ENCODE measurements around the gene RRAGC. TPM values are rescaled to one million over a fixed set of nuclear protein-coding genes. Genes with fewer than 3 reads are reported as not detected.
A peak's percentile ranks its signal among the peaks of the same experiment; 100 is the strongest.

Gene RRAGC
- total and polyA plus RNA-seq, 9 of the 15 experiments (the other 6 are each of a cell fraction or from before 2014, with no cell fraction given) = 3.9 to 16.9 (median 10.9) TPM

DNA sequence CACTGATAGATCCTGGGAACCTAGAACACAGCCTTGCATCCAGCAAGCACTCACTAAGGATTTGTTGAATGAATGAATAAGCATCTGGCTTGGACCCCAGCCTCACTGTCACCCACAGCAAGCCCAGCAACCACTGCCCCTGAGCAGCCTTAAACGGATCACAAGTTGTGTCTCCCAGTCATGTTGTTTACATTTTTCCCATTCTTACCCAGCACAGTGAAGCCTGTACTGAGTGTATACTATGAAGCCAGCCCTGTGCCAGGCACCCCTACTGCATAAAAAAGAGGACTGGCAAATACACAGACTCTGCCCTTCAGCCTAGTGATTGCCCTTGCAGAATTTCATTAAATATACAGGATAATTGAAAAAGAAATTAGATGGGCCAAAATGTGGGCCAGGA, 30.2 kb downstream of the RRAGC start (continued):
- TF ChIP-seq ZFPM2 (CRISPR knock-in tag; IDR thresholded peaks at IDR 0.05) = no peak
- no peak for TF ChIP-seq COPS2 (conservative IDR thresholded peaks at IDR 0.05)

DNA sequence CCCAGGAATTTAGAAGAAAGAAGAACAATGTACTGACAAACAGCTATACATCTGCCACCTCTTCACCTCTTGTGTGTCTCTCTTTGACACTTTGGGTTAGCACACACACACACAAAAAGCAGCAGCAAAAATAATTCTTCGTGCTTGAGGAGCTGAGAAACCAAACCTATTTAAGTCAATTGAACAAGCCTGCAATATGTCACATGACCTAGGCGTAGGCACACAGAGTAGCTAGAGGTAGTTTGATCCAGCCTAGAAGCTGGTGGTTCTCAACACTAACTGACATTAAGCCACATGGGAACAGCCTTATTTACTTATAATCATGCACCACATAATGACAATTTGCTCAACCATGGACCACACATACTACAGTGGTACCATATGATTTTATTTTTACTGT, 32.3 kb downstream of the RRAGC start:
- CTCF ChIA-PET (ENCODE audit: low intra/inter-chr PET ratio) = no interaction called here
- Histone ChIP-seq H3K4me2 (ENCODE audit: insufficient read depth, low read length) (no peak overlapping the region), H2AFZ (ENCODE audit: low read depth, low read length) (no peak overlapping the region), H3K4me3 (no peak overlapping the region), H3K27me3 (ENCODE audit: control insufficient read depth in 2 of 2, insufficient read depth in 2 of 2, low read length in 2 of 2) (peaks cover 8 to 9% of the 10 kb centered on the region in 2 experiments; a peak in 2 of 5 replicates), H3K36me3 (ENCODE audit: control insufficient read depth, insufficient read depth, low read length) (no peaks in the 10 kb centered on the region), H3K9me1 (ENCODE audit: control insufficient read depth, insufficient read depth, low read length) (no peaks in the 10 kb centered on the region), H3K4me1 (replicated peaks in 1 of 2; ENCODE audit: control insufficient read depth in 2 of 2, insufficient read depth in 2 of 2, low read length in 2 of 2) (peaks cover 0 to 6% of the 10 kb centered on the region in 2 experiments; a peak in 2 of 5 replicates), H3K79me2 (ENCODE audit: control insufficient read depth, insufficient read depth, low read length) (no peaks in the 10 kb centered on the region), H3K9me3 (replicated peaks; ENCODE audit: control insufficient read depth, insufficient read depth, low read depth, low read length) (no peaks in the 10 kb centered on the region), H3K27ac (ENCODE audit: extremely low read depth, low read depth, low read length) (no peak overlapping the region), H4K20me1 (replicated peaks; ENCODE audit: control insufficient read depth, insufficient read depth, low read length) (no peaks in the 10 kb centered on the region), H3K9ac (ENCODE audit: insufficient read depth in 1 of 2, low read depth in 2 of 2, low read length in 2 of 2) (no peak overlapping the region)
- BruUV-seq (replicated peaks) = no TSS peak
- ATAC-seq (no peak), DNase-seq (ENCODE audit: extremely low read depth in 1 of 4, low spot score in 3 of 4) (no peak), FAIRE-seq (peak; percentile 23)
- POLR2A ChIA-PET = interaction anchor here (0.7 to 1.2 kb wide), 2 partner anchors 16 to 912 kb away, joined by 3 read pairs; no protein-coding TSS in a partner anchor
- intact Hi-C loops (cut with micrococcal nuclease) (no loop called here), in situ Hi-C loops (cut with MboI) (no loop called here)
- 18% methylated on average over 2 of the region's 2 CpGs for WGBS (ENCODE audit: insufficient coverage, low coverage, missing lambda C conversion rate)
- TF ChIP-seq CXXC5 (CRISPR knock-in tag; IDR thresholded peaks at IDR 0.05) (no peak), ZNF175 (CRISPR knock-in tag; IDR thresholded peaks at IDR 0.05; ENCODE audit: low read depth) (no peak), DIDO1 (tag; IDR thresholded peaks at IDR 0.05; ENCODE audit: low read depth) (no peak), PTTG1 (tag; IDR thresholded peaks at IDR 0.05; ENCODE audit: low read depth) (no peak), RAD51 (IDR thresholded peaks at IDR 0.05; ENCODE audit: borderline replicate concordance, low read depth) (peak; percentile 37; the same call in 1 of the 2 replicates), ZBTB7A (IDR thresholded peaks at IDR 0.05; ENCODE audit: borderline replicate concordance, control insufficient read depth, low read depth, low read length) (no peak), HDAC8 (tag; IDR thresholded peaks at IDR 0.05) (no peak), CHD1 (IDR thresholded peaks at IDR 0.05; ENCODE audit: low read length) (no peak), CREM (IDR thresholded peaks at IDR 0.05; ENCODE audit: low read depth) (no peak), CBFA2T2 (conservative IDR thresholded peaks at IDR 0.05) (0 out of 2 replicates have a peak, but pooled peaks have one; percentile 11), KAT7 (CRISPR knock-in tag; IDR thresholded peaks at IDR 0.05; ENCODE audit: borderline replicate concordance) (no peak), SMC3 (conservative IDR thresholded peaks at IDR 0.05; ENCODE audit: insufficient read depth, low read depth, low read length) (no peak), ARID3B (CRISPR knock-in tag; IDR thresholded peaks at IDR 0.05; ENCODE audit: borderline replicate concordance) (no peak)
- TF ChIP-seq, protein P1, sequence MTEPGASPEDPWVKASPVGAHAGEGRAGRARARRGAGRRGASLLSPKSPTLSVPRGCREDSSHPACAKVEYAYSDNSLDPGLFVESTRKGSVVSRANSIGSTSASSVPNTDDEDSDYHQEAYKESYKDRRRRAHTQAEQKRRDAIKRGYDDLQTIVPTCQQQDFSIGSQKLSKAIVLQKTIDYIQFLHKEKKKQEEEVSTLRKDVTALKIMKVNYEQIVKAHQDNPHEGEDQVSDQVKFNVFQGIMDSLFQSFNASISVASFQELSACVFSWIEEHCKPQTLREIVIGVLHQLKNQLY (CRISPR knock-in tag; conservative IDR thresholded peaks at IDR 0.05) = no peak
- TF ChIP-seq, protein P2, sequence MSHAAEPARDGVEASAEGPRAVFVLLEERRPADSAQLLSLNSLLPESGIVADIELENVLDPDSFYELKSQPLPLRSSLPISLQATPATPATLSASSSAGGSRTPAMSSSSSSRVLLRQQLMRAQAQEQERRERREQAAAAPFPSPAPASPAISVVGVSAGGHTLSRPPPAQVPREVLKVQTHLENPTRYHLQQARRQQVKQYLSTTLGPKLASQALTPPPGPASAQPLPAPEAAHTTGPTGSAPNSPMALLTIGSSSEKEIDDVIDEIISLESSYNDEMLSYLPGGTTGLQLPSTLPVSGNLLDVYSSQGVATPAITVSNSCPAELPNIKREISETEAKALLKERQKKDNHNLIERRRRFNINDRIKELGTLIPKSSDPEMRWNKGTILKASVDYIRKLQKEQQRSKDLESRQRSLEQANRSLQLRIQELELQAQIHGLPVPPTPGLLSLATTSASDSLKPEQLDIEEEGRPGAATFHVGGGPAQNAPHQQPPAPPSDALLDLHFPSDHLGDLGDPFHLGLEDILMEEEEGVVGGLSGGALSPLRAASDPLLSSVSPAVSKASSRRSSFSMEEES (CRISPR knock-in tag; IDR thresholded peaks at IDR 0.05) = peak; percentile 81
